Measurements from ENCODE around the gene DCAF11. TPM values are rescaled to one million over a fixed set of nuclear protein-coding genes. Genes with fewer than 3 reads are reported as not detected.
A peak's percentile ranks its signal among the peaks of the same experiment; 100 is the strongest.

The DCAF11 gene
- total RNA-seq, 1 experiment from 2014 or later = 45.5 TPM

DNA sequence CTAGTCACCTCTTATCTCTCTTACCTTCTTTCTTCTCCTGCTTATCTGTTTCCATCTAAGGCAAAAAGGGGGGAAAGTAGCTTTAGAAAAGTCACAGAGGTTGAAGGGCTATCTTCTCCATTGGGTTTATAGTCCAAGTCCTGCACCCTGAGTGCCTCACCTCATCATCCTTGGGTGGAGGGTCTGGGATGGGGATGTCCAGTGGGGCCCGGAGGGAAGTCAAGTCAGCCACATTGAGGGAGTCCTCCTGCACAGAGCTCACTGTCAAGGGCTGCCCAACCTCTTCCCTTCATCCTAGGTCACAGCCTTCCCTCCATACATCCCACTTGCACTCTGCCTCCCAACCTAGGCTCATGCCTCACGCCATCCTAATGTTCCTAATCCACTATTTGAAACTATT lies 30.6 kb downstream of the DCAF11 start:
- no peaks in the 10 kb centered on the region for H3K27me3 ChIP-seq (replicated peaks; ENCODE audit: insufficient read depth, low read depth, low read length, poor library complexity)
- peak overlapping the region; percentile 90 for H3K4me3 ChIP-seq (ENCODE audit: low read depth, low read length, poor library complexity, severe bottlenecking)
- H3K4me1 ChIP-seq (ENCODE audit: insufficient read depth, low read length, poor library complexity, severe bottlenecking) = peaks cover 12% of the 10 kb centered on the region
- peaks cover 23% of the 10 kb centered on the region for H3K36me3 ChIP-seq (ENCODE audit: insufficient read depth, low read length, poor library complexity, severe bottlenecking)
- no peak for DNase-seq (ENCODE audit: low spot score)
- intact Hi-C loops (cut with micrococcal nuclease; ENCODE audit: unreplicated experiment) = loop anchor here (5.0 kb wide), 1 partner anchor 42 kb away; the partner anchor contains the start of gene IPO4
- no TSS peak for BruUV-seq (replicated peaks)
- no peak overlapping the region for H3K27ac ChIP-seq (ENCODE audit: low read depth, low read length, poor library complexity, severe bottlenecking)
- no peaks in the 10 kb centered on the region for H3K9me3 ChIP-seq (ENCODE audit: low read depth, low read length, poor library complexity, severe bottlenecking)
- ChIA-PET POLR2A (ENCODE audit: low non-redundant PET) (no interaction called here), CTCF (no interaction called here)
- no peak for TF ChIP-seq EZH2 (IDR thresholded peaks at IDR 0.05; ENCODE audit: borderline replicate concordance, low read depth, low read length, poor library complexity, severe bottlenecking)

- POLR2A ChIA-PET (ENCODE audit: low non-redundant PET) = interaction anchor here (0.6 to 1.0 kb wide), 2 partner anchors 10 to 31 kb away, joined by 3 read pairs; partner anchors contain the start of genes DCAF11, NRL and PSME1
- Histone ChIP-seq H3K36me3 (ENCODE audit: insufficient read depth, low read length, poor library complexity, severe bottlenecking) (peaks cover 30% of the 10 kb centered on the region), H3K27ac (ENCODE audit: low read depth, low read length, poor library complexity, severe bottlenecking) (peak overlapping the region; percentile 87), H3K4me1 (ENCODE audit: insufficient read depth, low read length, poor library complexity, severe bottlenecking) (peaks cover 12% of the 10 kb centered on the region), H3K27me3 (replicated peaks; ENCODE audit: insufficient read depth, low read depth, low read length, poor library complexity) (no peaks in the 10 kb centered on the region), H3K4me3 (ENCODE audit: low read depth, low read length, poor library complexity, severe bottlenecking) (peak overlapping the region; percentile 90), H3K9me3 (ENCODE audit: low read depth, low read length, poor library complexity, severe bottlenecking) (no peaks in the 10 kb centered on the region)
- BruUV-seq (replicated peaks) = TSS peak; percentile 51
- no peak for TF ChIP-seq EZH2 (IDR thresholded peaks at IDR 0.05; ENCODE audit: borderline replicate concordance, low read depth, low read length, poor library complexity, severe bottlenecking)
- TF ChIP-seq, protein P1, sequence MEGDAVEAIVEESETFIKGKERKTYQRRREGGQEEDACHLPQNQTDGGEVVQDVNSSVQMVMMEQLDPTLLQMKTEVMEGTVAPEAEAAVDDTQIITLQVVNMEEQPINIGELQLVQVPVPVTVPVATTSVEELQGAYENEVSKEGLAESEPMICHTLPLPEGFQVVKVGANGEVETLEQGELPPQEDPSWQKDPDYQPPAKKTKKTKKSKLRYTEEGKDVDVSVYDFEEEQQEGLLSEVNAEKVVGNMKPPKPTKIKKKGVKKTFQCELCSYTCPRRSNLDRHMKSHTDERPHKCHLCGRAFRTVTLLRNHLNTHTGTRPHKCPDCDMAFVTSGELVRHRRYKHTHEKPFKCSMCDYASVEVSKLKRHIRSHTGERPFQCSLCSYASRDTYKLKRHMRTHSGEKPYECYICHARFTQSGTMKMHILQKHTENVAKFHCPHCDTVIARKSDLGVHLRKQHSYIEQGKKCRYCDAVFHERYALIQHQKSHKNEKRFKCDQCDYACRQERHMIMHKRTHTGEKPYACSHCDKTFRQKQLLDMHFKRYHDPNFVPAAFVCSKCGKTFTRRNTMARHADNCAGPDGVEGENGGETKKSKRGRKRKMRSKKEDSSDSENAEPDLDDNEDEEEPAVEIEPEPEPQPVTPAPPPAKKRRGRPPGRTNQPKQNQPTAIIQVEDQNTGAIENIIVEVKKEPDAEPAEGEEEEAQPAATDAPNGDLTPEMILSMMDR (conservative IDR thresholded peaks at IDR 0.05; ENCODE audit: low read depth, low read length) = no peak
- DNase-seq (ENCODE audit: low spot score) = peak; percentile 33
- CTCF ChIA-PET = interaction anchor here (1.0 kb wide), 1 partner anchor 38 kb away, joined by 3 read pairs; no protein-coding TSS in a partner anchor
- intact Hi-C loops (cut with micrococcal nuclease; ENCODE audit: unreplicated experiment) = loop anchor here (5.0 kb wide), 1 partner anchor 41 kb away; the partner anchor contains the start of gene IPO4
Observed at GRCh38 chr14:24145690-24146452, 31.3 kb downstream of the DCAF11 start.

DNA sequence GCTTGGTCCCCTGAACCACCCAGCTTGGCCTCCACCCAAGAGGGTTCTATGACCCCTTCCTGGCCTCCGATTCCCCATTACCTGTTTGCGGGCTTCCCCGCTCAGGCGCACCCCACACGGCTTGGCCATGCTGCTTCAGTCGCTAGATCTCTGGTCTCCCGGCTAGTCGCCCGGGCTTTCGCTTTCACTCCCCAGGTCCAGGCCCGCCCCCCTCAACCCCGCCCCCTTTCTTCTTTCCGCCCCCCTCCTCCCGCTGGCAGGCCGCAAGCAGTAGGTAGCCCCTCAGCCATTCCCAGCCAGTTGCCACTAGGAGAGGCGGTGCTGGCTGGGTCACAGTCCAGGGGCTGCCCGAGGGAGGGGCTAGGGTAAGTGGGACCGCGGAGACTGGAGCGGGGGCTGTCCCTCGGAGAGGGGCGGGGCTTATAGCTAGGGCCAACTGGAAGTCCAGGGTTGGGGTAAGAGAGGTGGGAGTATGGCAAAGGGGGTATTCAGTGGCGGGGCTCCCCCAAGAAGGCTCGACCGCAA lies 31.9 kb downstream of the DCAF11 start, which contains the start of gene PSME2:
Gene PSME2 (minus strand): TSS at position 158 of the 525 bp plus-strand sequence. CDS start 29 bp downstream, at position 129.
- peaks cover 12% of the 10 kb centered on the region for H3K4me1 ChIP-seq (ENCODE audit: insufficient read depth, low read length, poor library complexity, severe bottlenecking)
- TF ChIP-seq, protein P1 (conservative IDR thresholded peaks at IDR 0.05; ENCODE audit: low read depth, low read length) = no peak
- TF ChIP-seq EZH2 (IDR thresholded peaks at IDR 0.05; ENCODE audit: borderline replicate concordance, low read depth, low read length, poor library complexity, severe bottlenecking) = no peak
- POLR2A ChIA-PET (ENCODE audit: low non-redundant PET) = interaction anchor here (0.5 to 1.0 kb wide), 3 partner anchors 9 to 32 kb away, joined by 3 to 6 read pairs (median 3); partner anchors contain the start of genes DCAF11, NRL and PSME1
- H3K4me3 ChIP-seq (ENCODE audit: low read depth, low read length, poor library complexity, severe bottlenecking) = peak within 1 kb of the TSS; percentile 90
- intact Hi-C loops (cut with micrococcal nuclease; ENCODE audit: unreplicated experiment) = loop anchor here (5.0 kb wide), 1 partner anchor 41 kb away; the partner anchor contains the start of gene IPO4
- H3K36me3 ChIP-seq (ENCODE audit: insufficient read depth, low read length, poor library complexity, severe bottlenecking) = peaks cover 36% of the 10 kb centered on the region
- DNase-seq (ENCODE audit: low spot score) = peak; percentile 98
- CTCF ChIA-PET = interaction anchor here (1.0 kb wide), 1 partner anchor 38 kb away, joined by 3 read pairs; no protein-coding TSS in a partner anchor
- H3K9me3 ChIP-seq (ENCODE audit: low read depth, low read length, poor library complexity, severe bottlenecking) = no peaks in the 10 kb centered on the region
- no TSS peak for BruUV-seq (replicated peaks)
- peak within 1 kb of the TSS; percentile 87 for H3K27ac ChIP-seq (ENCODE audit: low read depth, low read length, poor library complexity, severe bottlenecking)
- no peaks in the 10 kb centered on the region for H3K27me3 ChIP-seq (replicated peaks; ENCODE audit: insufficient read depth, low read depth, low read length, poor library complexity)
